Glomerular endothelial cell (primary cell): ENCODE data around the gene HSF4. TPM values are rescaled to one million over a fixed set of nuclear protein-coding genes. Genes with fewer than 3 reads are reported as not detected.

ENCODE experiments used
- DNase-seq: peaks from one replicate; pipeline ENCODE4 v3.0.0-alpha.2; 2011; ENCODE audit warnings: low read depth, low spot score; ENCODE audit errors: extremely low read depth
- total RNA-seq: library from RNA; depleted of rRNA; stranded (reverse); fragments of >200 nt; gene quantifications from 2 replicates; pipeline ENCODE4 v1.2.3, GENCODE V29; 2015

The HSF4 gene
- total RNA-seq, 1 donor from 2014 or later = 4.8 TPM

GRCh38 chr16:67150047-67150832, 14.3 kb upstream of the HSF4 start:
- no peak for DNase-seq

GRCh38 chr16:67150833-67151396, 13.6 kb upstream of the HSF4 start, which contains the start of gene B3GNT9:
Gene B3GNT9 (minus strand): TSS chr16:67150998. CDS start chr16:67150485, 513 bp downstream.
- DNase-seq = no peak

- DNase-seq = no peak
Measured at GRCh38 chr16:67151431-67152097, 13.0 kb upstream of the HSF4 start.

GRCh38 chr16:67154578-67155294, 9.8 kb upstream of the HSF4 start:
- DNase-seq = no peak

GRCh38 chr16:67155295-67156142, 9.0 kb upstream of the HSF4 start:
- no peak for DNase-seq

GRCh38 chr16:67156143-67156844, 8.3 kb upstream of the HSF4 start:
- DNase-seq = no peak

- DNase-seq = no peak
Measured at GRCh38 chr16:67157106-67157748, 7.3 kb upstream of the HSF4 start.

- no peak for DNase-seq
Measured at GRCh38 chr16:67157892-67158635, 6.5 kb upstream of the HSF4 start.

- no peak for DNase-seq
Measured at GRCh38 chr16:67158637-67159600, 5.6 kb upstream of the HSF4 start.

- DNase-seq = no peak
Measured at GRCh38 chr16:67161595-67162058, 2.9 kb upstream of the HSF4 start.

- DNase-seq = no peak
Measured at GRCh38 chr16:67162506-67163163, 1.9 kb upstream of the HSF4 start.

- DNase-seq = no peak
Measured at GRCh38 chr16:67163164-67163998, 1.2 kb upstream of the HSF4 start.

GRCh38 chr16:67163999-67164558, 466 bp upstream of the HSF4 start:
- no peak for DNase-seq

GRCh38 chr16:67165121-67166078, 855 bp downstream of the HSF4 start:
- no peak for DNase-seq
